H9 (cell line): ENCODE results near the gene HNF1B. TPM values are rescaled to one million over a fixed set of nuclear protein-coding genes. Genes with fewer than 3 reads are reported as not detected.

Source experiments
- DNase-seq: peaks from one replicate; pipeline ENCODE4 v3.0.0-alpha.2; 2017
- H2AFZ ChIP-seq: one replicate; pipeline ENCODE4 v1.6.1; 2013; ENCODE audit warnings: mild to moderate bottlenecking, low read length, control low read depth, moderate library complexity
- H2AK5ac ChIP-seq: 2 replicates; pipeline ENCODE4 v1.6.1; 2013; ENCODE audit warnings: low read length, control low read depth, mixed read lengths; ENCODE audit not compliant: insufficient read length
- H2BK120ac ChIP-seq: one replicate; pipeline ENCODE4 v1.6.1; 2013; ENCODE audit warnings: low read depth, mild to moderate bottlenecking, low read length, control low read depth, inconsistent platforms; ENCODE audit not compliant: poor library complexity, severe bottlenecking
- H2BK12ac ChIP-seq: 2 replicates; pipeline ENCODE4 v1.6.1; 2013; ENCODE audit warnings: low read length, control low read depth, mixed read lengths, low read depth; ENCODE audit not compliant: insufficient read length
- H2BK15ac ChIP-seq: 2 replicates; pipeline ENCODE4 v1.6.1; 2013; ENCODE audit warnings: low read depth, low read length, control low read depth
- H2BK20ac ChIP-seq: one replicate; pipeline ENCODE4 v1.6.1; 2013; ENCODE audit warnings: low read depth, mild to moderate bottlenecking, low read length, control low read depth, inconsistent platforms; ENCODE audit not compliant: poor library complexity, severe bottlenecking
- H2BK5ac ChIP-seq: 2 replicates; pipeline ENCODE4 v1.6.1; 2013; ENCODE audit warnings: low read length, control low read depth, mixed read lengths; ENCODE audit not compliant: insufficient read length
- H3K14ac ChIP-seq: 2 replicates; pipeline ENCODE4 v1.6.1; 2013; ENCODE audit warnings: low read length, control low read depth; ENCODE audit not compliant: insufficient read depth
- H3K18ac ChIP-seq: 2 replicates; pipeline ENCODE4 v1.6.1; 2013; ENCODE audit warnings: low read depth, mild to moderate bottlenecking, mixed read lengths, low read length, control low read depth; ENCODE audit not compliant: insufficient read length
- H3K23ac ChIP-seq: 2 replicates; pipeline ENCODE4 v1.6.1; 2013; ENCODE audit warnings: low read length, control low read depth, mixed read lengths, low read depth; ENCODE audit not compliant: insufficient read length
- H3K23me2 ChIP-seq: 2 replicates; pipeline ENCODE4 v1.6.1; 2013; ENCODE audit warnings: low read depth, mild to moderate bottlenecking, mixed read lengths, low read length, control low read depth; ENCODE audit not compliant: insufficient read length, poor library complexity, severe bottlenecking
- H3K27ac ChIP-seq: 2 replicates; pipeline ENCODE4 v1.5.1; 2013; ENCODE audit warnings: low read length, control low read depth, mixed read lengths, low read depth; ENCODE audit not compliant: insufficient read length
- H3K27me3 ChIP-seq: 2 replicates; pipeline ENCODE4 v1.6.1; 2013; ENCODE audit warnings: low read length, control low read depth, inconsistent platforms; ENCODE audit not compliant: insufficient read depth
- H3K4ac ChIP-seq: 2 replicates; pipeline ENCODE4 v1.6.1; 2013; ENCODE audit warnings: low read depth, mild to moderate bottlenecking, control low read depth, inconsistent platforms, low read length, moderate library complexity
- H3K4me1 ChIP-seq: 2 replicates; pipeline ENCODE4 v1.6.1; 2013; ENCODE audit warnings: low read length, control low read depth, inconsistent platforms; ENCODE audit not compliant: insufficient read depth
- H3K4me2 ChIP-seq: 2 replicates; pipeline ENCODE4 v1.6.1; 2013; ENCODE audit warnings: low read length, control low read depth, mixed read lengths; ENCODE audit not compliant: insufficient read length, insufficient read depth
- H3K56ac ChIP-seq: 2 replicates; pipeline ENCODE4 v1.6.1; 2013; ENCODE audit warnings: low read depth, mild to moderate bottlenecking, mixed read lengths, low read length, control low read depth; ENCODE audit not compliant: insufficient read length
- H3K79me1 ChIP-seq: 2 replicates; pipeline ENCODE4 v1.6.1; 2013; ENCODE audit warnings: low read depth, mild to moderate bottlenecking, moderate library complexity, low read length, control low read depth, inconsistent platforms; ENCODE audit not compliant: insufficient read depth, poor library complexity, severe bottlenecking
- H3K79me2 ChIP-seq: 2 replicates; pipeline ENCODE4 v1.6.1; 2013; ENCODE audit warnings: low read length, control low read depth, inconsistent platforms; ENCODE audit not compliant: insufficient read depth
- H3K9ac ChIP-seq: 2 replicates; pipeline ENCODE4 v1.6.1; 2013; ENCODE audit warnings: low read length, control low read depth, mixed read lengths; ENCODE audit not compliant: insufficient read length; ENCODE audit errors: extremely low read depth
- H3K9me3 ChIP-seq: one replicate; pipeline ENCODE4 v1.6.1; 2013; ENCODE audit warnings: low read depth, low read length, inconsistent platforms; ENCODE audit not compliant: control insufficient read depth
- H3T11ph ChIP-seq: one replicate; pipeline ENCODE4 v1.6.1; 2013; ENCODE audit warnings: mild to moderate bottlenecking, low read length, control low read depth, inconsistent platforms
- H4K20me1 ChIP-seq: one replicate; pipeline ENCODE4 v1.6.1; 2013; ENCODE audit not compliant: control insufficient read depth, insufficient read length, insufficient read depth
- H4K5ac ChIP-seq: 2 replicates; pipeline ENCODE4 v1.6.1; 2013; ENCODE audit warnings: low read depth, mild to moderate bottlenecking, mixed read lengths, low read length, control low read depth; ENCODE audit not compliant: insufficient read length
- H4K8ac ChIP-seq: replicated peaks from 2 replicates; pipeline ENCODE4 v1.6.1; 2013; ENCODE audit warnings: low read length, control low read depth, mixed read lengths, low read depth; ENCODE audit not compliant: insufficient read length
- H4K91ac ChIP-seq: 2 replicates; pipeline ENCODE4 v1.6.1; 2013; ENCODE audit warnings: low read depth, mild to moderate bottlenecking, moderate library complexity, mixed read lengths, low read length, control low read depth; ENCODE audit not compliant: insufficient read length
- H3K27ac Mint-ChIP-seq, 3 experiments: 2 replicates in 2 of 3; 3 replicates in 1 of 3; pipeline ENCODE4 v1.8.0; 2020 to 2021; ENCODE audit warnings: mixed read lengths in 3 of 3, mild to moderate bottlenecking in 1 of 3, moderate library complexity in 1 of 3
- H3K27me3 Mint-ChIP-seq: 2 replicates; pipeline ENCODE4 v1.8.0; 2021; ENCODE audit warnings: low read depth, mild to moderate bottlenecking, moderate library complexity, mixed read lengths
- H3K36me3 Mint-ChIP-seq, 3 experiments: 2 replicates in 2 of 3; 3 replicates in 1 of 3; pipeline ENCODE4 v1.8.0; 2020 to 2021; ENCODE audit warnings: low read depth in 3 of 3, mixed read lengths in 3 of 3; ENCODE audit not compliant: insufficient read depth in 1 of 3
- H3K4me1 Mint-ChIP-seq, 2 experiments: 2 replicates each; pipeline ENCODE4 v1.8.0; 2020; ENCODE audit warnings: mixed read lengths in 2 of 2
- H3K4me3 Mint-ChIP-seq, 2 experiments: 2 replicates in 1 of 2; 3 replicates in 1 of 2; pipeline ENCODE4 v1.8.0; 2020 to 2021; ENCODE audit warnings: mild to moderate bottlenecking in 2 of 2, mixed read lengths in 2 of 2, moderate library complexity in 1 of 2
- H3K9me3 Mint-ChIP-seq, 2 experiments: 2 replicates in 1 of 2; 3 replicates in 1 of 2; pipeline ENCODE4 v1.8.0; 2020; ENCODE audit warnings: mild to moderate bottlenecking in 2 of 2, mixed read lengths in 2 of 2, moderate library complexity in 1 of 2
- CTCF ChIP-seq: fragments of 200-600 bp; sonication (generic); conservative IDR thresholded peaks from 3 replicates; pipeline ENCODE4 v1.8.0; 2021; ENCODE audit warnings: antibody characterized with exemption, mild to moderate bottlenecking
- WGBS: extraction: QIAGEN DNeasy Blood & Tissue Kit; methylation state at CpG from one replicate; pipeline ENCODE4 v1.1.7; 2013; ENCODE audit warnings: missing lambda C conversion rate, low lambda C conversion rate, mixed read lengths; ENCODE audit not compliant: insufficient read length; ENCODE audit errors: extremely low coverage; 5-methylcytosine and 5-hydroxymethylcytosine counted together
- total RNA-seq: library from RNA; stranded (reverse); gene quantifications from 2 replicates; pipeline ENCODE4 v1.2.1, GENCODE V29; 2021

The HNF1B gene
- total RNA-seq, 1 experiment from 2014 or later = not detected

GRCh38 chr17:37643118-37643766 is 101.6 kb downstream of the HNF1B start, which contains the start of gene DDX52:
Gene DDX52, minus strand, starts transcription at chr17:37643446. Its CDS starts 26 bp downstream, at chr17:37643420.
- Mint-ChIP-seq H3K4me1 (peaks cover 9 to 12% of the 10 kb centered on the region in 2 experiments), H3K4me3 (peak within 1 kb of the TSS; percentile 89 to 92), H3K36me3 (peaks cover 17 to 35% (median 34%) of the 10 kb centered on the region in 3 experiments; a peak in 6 of 7 replicates), H3K27ac (peak within 1 kb of the TSS; percentile 93 to 96 (median 96)), H3K27me3 (peaks cover 37% of the 10 kb centered on the region), H3K9me3 (no peaks in the 10 kb centered on the region)
- H3K4me2 ChIP-seq = peak within 1 kb of the TSS; percentile 79
- no peaks in the 10 kb centered on the region for H4K20me1 ChIP-seq
- no peak within 1 kb of the TSS for H3K27ac ChIP-seq
- H2BK15ac ChIP-seq = no peak within 1 kb of the TSS
- no peak within 1 kb of the TSS for H4K91ac ChIP-seq
- peak within 1 kb of the TSS; percentile 96 for H2AFZ ChIP-seq
- H2BK20ac ChIP-seq = no peak within 1 kb of the TSS
- H3K27me3 ChIP-seq = no peaks in the 10 kb centered on the region
- H3K23ac ChIP-seq = no peak within 1 kb of the TSS
- H2BK120ac ChIP-seq = no peak within 1 kb of the TSS
- no peak within 1 kb of the TSS for H3T11ph ChIP-seq
- peaks cover 2% of the 10 kb centered on the region for H3K79me1 ChIP-seq
- peak within 1 kb of the TSS; percentile 97 for H3K9ac ChIP-seq
- H3K14ac ChIP-seq = peak within 1 kb of the TSS; percentile 92
- no peak within 1 kb of the TSS for H4K8ac ChIP-seq
- H3K56ac ChIP-seq = no peak within 1 kb of the TSS
- no peaks in the 10 kb centered on the region for H3K9me3 ChIP-seq
- no peaks in the 10 kb centered on the region for H3K4me1 ChIP-seq
- no CpG with 5 or more reads among the region's 43 CpGs for WGBS
- no peak within 1 kb of the TSS for H2AK5ac ChIP-seq
- peak within 1 kb of the TSS; percentile 85 for H3K18ac ChIP-seq
- DNase-seq = peak; percentile 87
- no peak within 1 kb of the TSS for H4K5ac ChIP-seq
- peaks cover 9% of the 10 kb centered on the region; the same call in 1 of the 2 replicates for H3K79me2 ChIP-seq
- peak within 1 kb of the TSS; percentile 22 for H2BK5ac ChIP-seq
- no peak within 1 kb of the TSS for H2BK12ac ChIP-seq
- no peak within 1 kb of the TSS for H3K4ac ChIP-seq
- H3K23me2 ChIP-seq = no peaks in the 10 kb centered on the region
- no peak for TF ChIP-seq CTCF
